Measurements from ENCODE around the gene ABCA10. TPM values are rescaled to one million over a fixed set of nuclear protein-coding genes. Genes with fewer than 3 reads are reported as not detected.
A peak's percentile ranks its signal among the peaks of the same experiment; 100 is the strongest.

Gene ABCA10
- total RNA-seq, 1 donor from 2014 or later = 0.79 TPM

- H3K27me3 ChIP-seq (ENCODE audit: control insufficient read depth, insufficient read depth, low read length) = no peaks in the 10 kb centered on the region
- H3K4me3 ChIP-seq (ENCODE audit: low read depth, low read length) = no peak overlapping the region
- no peak for FAIRE-seq
- no peaks in the 10 kb centered on the region for H3K36me3 ChIP-seq (ENCODE audit: control insufficient read depth, insufficient read depth, low read length)
- no peak for TF ChIP-seq CTCF (IDR thresholded peaks at IDR 0.05; ENCODE audit: insufficient read depth, low read length, severe bottlenecking)
- no peak for DNase-seq (ENCODE audit: low read depth)
Observed at GRCh38 chr17:69123626-69124025, 105.0 kb downstream of the ABCA10 start.

GRCh38 chr17:69122065-69122464, 106.6 kb downstream of the ABCA10 start:
- DNase-seq (ENCODE audit: low read depth) = no peak
- H3K4me3 ChIP-seq (ENCODE audit: low read depth, low read length) = no peak overlapping the region
- no peak for FAIRE-seq
- H3K27me3 ChIP-seq (ENCODE audit: control insufficient read depth, insufficient read depth, low read length) = no peaks in the 10 kb centered on the region
- no peaks in the 10 kb centered on the region for H3K36me3 ChIP-seq (ENCODE audit: control insufficient read depth, insufficient read depth, low read length)
- TF ChIP-seq CTCF (IDR thresholded peaks at IDR 0.05; ENCODE audit: insufficient read depth, low read length, severe bottlenecking) = no peak

- Histone ChIP-seq H3K4me3 (ENCODE audit: low read depth, low read length) (no peak overlapping the region), H3K36me3 (ENCODE audit: control insufficient read depth, insufficient read depth, low read length) (no peaks in the 10 kb centered on the region), H3K27me3 (ENCODE audit: control insufficient read depth, insufficient read depth, low read length) (no peaks in the 10 kb centered on the region)
- peak; percentile 12 for DNase-seq (ENCODE audit: low read depth)
- FAIRE-seq = no peak
- no peak for TF ChIP-seq CTCF (IDR thresholded peaks at IDR 0.05; ENCODE audit: insufficient read depth, low read length, severe bottlenecking)
Observed at GRCh38 chr17:69117855-69118784, 110.5 kb downstream of the ABCA10 start.

GRCh38 chr17:69111794-69112193, 116.8 kb downstream of the ABCA10 start:
- H3K27me3 ChIP-seq (ENCODE audit: control insufficient read depth, insufficient read depth, low read length) = no peaks in the 10 kb centered on the region
- DNase-seq (ENCODE audit: low read depth) = no peak
- FAIRE-seq = no peak

GRCh38 chr17:69105907-69106730, 122.5 kb downstream of the ABCA10 start:
- DNase-seq (ENCODE audit: low read depth) = no peak
- H3K27me3 ChIP-seq (ENCODE audit: control insufficient read depth, insufficient read depth, low read length) = no peaks in the 10 kb centered on the region
- no peak for FAIRE-seq
- H3K36me3 ChIP-seq (ENCODE audit: control insufficient read depth, insufficient read depth, low read length) = no peaks in the 10 kb centered on the region
- H3K4me3 ChIP-seq (ENCODE audit: low read depth, low read length) = no peak overlapping the region
- no peak for TF ChIP-seq CTCF (IDR thresholded peaks at IDR 0.05; ENCODE audit: insufficient read depth, low read length, severe bottlenecking)

More at GRCh38 chr17:69111794-69112193, 116.8 kb downstream of the ABCA10 start:
- Histone ChIP-seq H3K36me3 (ENCODE audit: control insufficient read depth, insufficient read depth, low read length) (no peaks in the 10 kb centered on the region), H3K4me3 (ENCODE audit: low read depth, low read length) (no peak overlapping the region)
- no peak for TF ChIP-seq CTCF (IDR thresholded peaks at IDR 0.05; ENCODE audit: insufficient read depth, low read length, severe bottlenecking)

Measured in bronchial epithelial cell (primary cell).